ENCODE measurements around the gene CCDC85B.

The CCDC85B gene

GRCh38 chr11:65857500-65857852 lies 33.0 kb upstream of the CCDC85B start:
- peak in 21 of 51 donors; percentile 50 to 77 (median 63) for DNase-seq

- peak; percentile 72 to 99 (median 96) for DNase-seq
Measured at GRCh38 chr11:65857853-65858680, 32.4 kb upstream of the CCDC85B start, which contains the start of gene CFL1. CFL1 (minus strand) TSS chr11:65858180; CDS start chr11:65858099, 81 bp downstream.

- peak in 1 of 51 donors; percentile 57 for DNase-seq
Measured at GRCh38 chr11:65858681-65859087, 31.8 kb upstream of the CCDC85B start.

GRCh38 chr11:65859095-65859811 lies 31.2 kb upstream of the CCDC85B start:
- peak; percentile 46 to 99 (median 94) for DNase-seq

- DNase-seq: peak in 13 of 51 donors; percentile 45 to 89 (median 64)
Measured at GRCh38 chr11:65859812-65860277, 30.6 kb upstream of the CCDC85B start.

GRCh38 chr11:65860278-65861164 lies 30.0 kb upstream of the CCDC85B start, which contains the start of gene MUS81:
MUS81 (plus strand) TSS chr11:65860433; CDS start chr11:65860754, 321 bp downstream.
- peak; percentile 64 to 95 (median 89) for DNase-seq

- no peak for DNase-seq
Measured at GRCh38 chr11:65861165-65861505, 29.3 kb upstream of the CCDC85B start.

- DNase-seq: no peak
Measured at GRCh38 chr11:65861533-65862183, 28.8 kb upstream of the CCDC85B start.

GRCh38 chr11:65862191-65862735 lies 28.2 kb upstream of the CCDC85B start:
- no peak for DNase-seq

GRCh38 chr11:65862941-65863888 lies 27.3 kb upstream of the CCDC85B start:
- no peak for DNase-seq

GRCh38 chr11:65863889-65864705 lies 26.4 kb upstream of the CCDC85B start:
- no peak for DNase-seq

GRCh38 chr11:65864706-65865471 lies 25.6 kb upstream of the CCDC85B start:
- no peak for DNase-seq

- DNase-seq: no peak
Measured at GRCh38 chr11:65865550-65866172, 24.8 kb upstream of the CCDC85B start.

GRCh38 chr11:65866509-65867283 lies 23.8 kb upstream of the CCDC85B start:
- DNase-seq: no peak

- peak in 1 of 51 donors; percentile 36 for DNase-seq
Measured at GRCh38 chr11:65867284-65868071, 23.0 kb upstream of the CCDC85B start.

Measured in hypothalamus (tissue), 51 donors.